OCI-LY3 (cell line): Measurements from ENCODE around the gene LRRC74B.

Source experiments
- EZH2phosphoT487 ChIP-seq: fragments of 200-600 bp; shearing (Covaris generic); IDR thresholded peaks from 2 replicates; pipeline ENCODE4 v1.6.1; 2018; ENCODE audit warnings: antibody characterized with exemption, mixed run types, low read depth
- TF ChIP-seq, protein P1 (sequence below): fragments of 200-600, 300-600 bp; sonication (generic); IDR thresholded peaks from 2 replicates; pipeline ENCODE4 v1.5.1; 2014; ENCODE audit warnings: antibody characterized with exemption, low read length, low read depth

DNA sequence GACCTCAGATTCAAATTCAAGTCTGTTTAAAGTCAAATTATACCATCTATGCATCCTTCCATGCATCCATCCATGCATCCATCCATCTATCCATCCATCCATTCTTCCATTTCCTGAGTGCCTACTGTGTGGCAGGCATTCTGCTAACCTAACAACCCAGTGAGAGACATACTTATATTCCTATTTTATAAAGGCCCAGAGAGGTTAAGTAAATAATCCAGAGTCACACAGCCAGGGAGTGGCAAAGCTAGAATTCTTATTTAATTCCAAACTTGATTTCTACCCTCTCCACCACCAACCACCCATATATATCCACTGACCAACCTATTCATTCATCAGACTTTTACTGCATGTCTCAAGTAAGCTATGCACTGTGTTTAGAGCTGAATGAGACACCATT, 53.8 kb downstream of the LRRC74B start:
- TF ChIP-seq, protein P1, sequence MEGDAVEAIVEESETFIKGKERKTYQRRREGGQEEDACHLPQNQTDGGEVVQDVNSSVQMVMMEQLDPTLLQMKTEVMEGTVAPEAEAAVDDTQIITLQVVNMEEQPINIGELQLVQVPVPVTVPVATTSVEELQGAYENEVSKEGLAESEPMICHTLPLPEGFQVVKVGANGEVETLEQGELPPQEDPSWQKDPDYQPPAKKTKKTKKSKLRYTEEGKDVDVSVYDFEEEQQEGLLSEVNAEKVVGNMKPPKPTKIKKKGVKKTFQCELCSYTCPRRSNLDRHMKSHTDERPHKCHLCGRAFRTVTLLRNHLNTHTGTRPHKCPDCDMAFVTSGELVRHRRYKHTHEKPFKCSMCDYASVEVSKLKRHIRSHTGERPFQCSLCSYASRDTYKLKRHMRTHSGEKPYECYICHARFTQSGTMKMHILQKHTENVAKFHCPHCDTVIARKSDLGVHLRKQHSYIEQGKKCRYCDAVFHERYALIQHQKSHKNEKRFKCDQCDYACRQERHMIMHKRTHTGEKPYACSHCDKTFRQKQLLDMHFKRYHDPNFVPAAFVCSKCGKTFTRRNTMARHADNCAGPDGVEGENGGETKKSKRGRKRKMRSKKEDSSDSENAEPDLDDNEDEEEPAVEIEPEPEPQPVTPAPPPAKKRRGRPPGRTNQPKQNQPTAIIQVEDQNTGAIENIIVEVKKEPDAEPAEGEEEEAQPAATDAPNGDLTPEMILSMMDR = no peak
- no peak for TF ChIP-seq EZH2phosphoT487
